Measurements from ENCODE around the gene ASRGL1. TPM values are rescaled to one million over a fixed set of nuclear protein-coding genes. Genes with fewer than 3 reads are reported as not detected.
A peak's percentile ranks its signal among the peaks of the same experiment; 100 is the strongest.

The ASRGL1 gene
- total and polyA plus RNA-seq, 2 experiments from 2014 or later: 6.9 to 21.5 TPM

GRCh38 chr11:62420882-62421281 lies 83.6 kb downstream of the ASRGL1 start:
- Histone ChIP-seq H3K9me3 (ENCODE audit: low read depth) (no peaks in the 10 kb centered on the region), H3K4me3 (no peak overlapping the region), H3K27ac (no peak overlapping the region), H3K36me3 (no peaks in the 10 kb centered on the region), H3K27me3 (no peaks in the 10 kb centered on the region), H3K4me1 (ENCODE audit: low read depth) (no peaks in the 10 kb centered on the region)
- no peak for TF ChIP-seq CTCF (IDR thresholded peaks at IDR 0.05; ENCODE audit: low read depth, low read length)
- no peak for DNase-seq (ENCODE audit: low read depth in 1 of 2, low spot score in 1 of 2)

GRCh38 chr11:62421996-62422395 lies 84.7 kb downstream of the ASRGL1 start:
- H3K4me1 ChIP-seq (ENCODE audit: low read depth): peaks cover 5% of the 10 kb centered on the region
- TF ChIP-seq CTCF (IDR thresholded peaks at IDR 0.05; ENCODE audit: low read depth, low read length): no peak
- H3K9me3 ChIP-seq (ENCODE audit: low read depth): no peaks in the 10 kb centered on the region
- no peak overlapping the region for H3K27ac ChIP-seq
- no peaks in the 10 kb centered on the region for H3K36me3 ChIP-seq
- H3K27me3 ChIP-seq: no peaks in the 10 kb centered on the region
- H3K4me3 ChIP-seq: no peak overlapping the region
- DNase-seq (ENCODE audit: low read depth in 1 of 2, low spot score in 1 of 2): no peak

GRCh38 chr11:62423012-62423411 lies 85.8 kb downstream of the ASRGL1 start:
- no peaks in the 10 kb centered on the region for H3K9me3 ChIP-seq (ENCODE audit: low read depth)
- H3K27ac ChIP-seq: no peak overlapping the region
- no peaks in the 10 kb centered on the region for H3K36me3 ChIP-seq
- TF ChIP-seq CTCF (IDR thresholded peaks at IDR 0.05; ENCODE audit: low read depth, low read length): no peak
- H3K4me3 ChIP-seq: no peak overlapping the region
- no peaks in the 10 kb centered on the region for H3K27me3 ChIP-seq
- H3K4me1 ChIP-seq (ENCODE audit: low read depth): peaks cover 5% of the 10 kb centered on the region
- no peak for DNase-seq (ENCODE audit: low read depth in 1 of 2, low spot score in 1 of 2)

GRCh38 chr11:62427630-62428233 lies 90.5 kb downstream of the ASRGL1 start:
- DNase-seq (ENCODE audit: low read depth in 1 of 2, low spot score in 1 of 2): peak in 1 of 2 donors; percentile 53
- H3K9me3 ChIP-seq (ENCODE audit: low read depth): no peaks in the 10 kb centered on the region
- H3K36me3 ChIP-seq: no peaks in the 10 kb centered on the region
- H3K4me1 ChIP-seq (ENCODE audit: low read depth): peaks cover 5% of the 10 kb centered on the region
- H3K27me3 ChIP-seq: no peaks in the 10 kb centered on the region
- no peak for TF ChIP-seq CTCF (IDR thresholded peaks at IDR 0.05; ENCODE audit: low read depth, low read length)
- no peak overlapping the region for H3K4me3 ChIP-seq
- no peak overlapping the region for H3K27ac ChIP-seq

- DNase-seq (ENCODE audit: low read depth in 1 of 2, low spot score in 1 of 2): no peak
- H3K4me3 ChIP-seq: no peak overlapping the region
- no peak overlapping the region for H3K27ac ChIP-seq
- no peak for TF ChIP-seq CTCF (IDR thresholded peaks at IDR 0.05; ENCODE audit: low read depth, low read length)
- no peaks in the 10 kb centered on the region for H3K36me3 ChIP-seq
- peaks cover 5% of the 10 kb centered on the region for H3K4me1 ChIP-seq (ENCODE audit: low read depth)
- no peaks in the 10 kb centered on the region for H3K27me3 ChIP-seq
- no peaks in the 10 kb centered on the region for H3K9me3 ChIP-seq (ENCODE audit: low read depth)
Observed at GRCh38 chr11:62428871-62429560, 91.8 kb downstream of the ASRGL1 start.

Measured in cardiac muscle cell (in vitro differentiated cells and primary cell).